ENCODE results near the gene TTYH2.

Gene TTYH2

DNA sequence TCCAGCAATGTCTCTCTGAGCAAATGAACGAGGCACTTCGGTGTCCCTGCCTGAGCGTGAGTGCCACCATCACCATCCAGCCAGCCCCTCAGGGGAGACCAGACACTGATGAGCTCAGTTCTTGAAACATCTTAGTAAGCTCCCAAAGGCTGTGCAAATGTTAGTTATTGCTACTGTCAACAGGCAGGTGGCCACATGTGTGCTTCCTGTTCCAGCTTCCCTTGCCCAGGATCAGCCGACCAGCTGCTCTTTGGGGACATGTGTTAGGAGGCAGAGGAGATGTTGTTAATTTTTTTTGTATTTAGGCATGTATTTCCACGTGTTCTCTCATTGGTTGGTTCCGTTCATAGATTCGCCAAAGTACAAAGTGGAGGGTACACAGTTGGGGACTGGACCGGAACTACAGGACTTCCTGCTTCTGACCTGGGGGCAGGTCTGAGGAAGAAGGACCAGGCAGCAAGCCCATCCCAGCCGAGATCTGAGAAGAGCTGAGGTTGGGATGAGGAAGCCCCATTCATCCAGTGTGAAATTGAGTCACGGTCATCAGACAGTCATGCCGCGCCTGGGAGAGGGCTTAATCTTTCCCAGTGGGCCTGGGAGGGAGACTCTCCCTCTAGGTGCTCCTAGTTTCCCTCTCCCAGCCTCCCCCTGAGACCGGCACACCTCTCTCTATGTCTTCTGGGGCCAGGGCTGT lies 3.8 kb downstream of the TTYH2 start:
- DNase-seq: no peak

- DNase-seq: no peak
Measured at GRCh38 chr17:74217888-74218287, 4.5 kb downstream of the TTYH2 start.

- DNase-seq: no peak
Measured at GRCh38 chr17:74218436-74218835, 5.1 kb downstream of the TTYH2 start.

GRCh38 chr17:74219576-74220133 lies 6.3 kb downstream of the TTYH2 start:
- no peak for DNase-seq

DNA sequence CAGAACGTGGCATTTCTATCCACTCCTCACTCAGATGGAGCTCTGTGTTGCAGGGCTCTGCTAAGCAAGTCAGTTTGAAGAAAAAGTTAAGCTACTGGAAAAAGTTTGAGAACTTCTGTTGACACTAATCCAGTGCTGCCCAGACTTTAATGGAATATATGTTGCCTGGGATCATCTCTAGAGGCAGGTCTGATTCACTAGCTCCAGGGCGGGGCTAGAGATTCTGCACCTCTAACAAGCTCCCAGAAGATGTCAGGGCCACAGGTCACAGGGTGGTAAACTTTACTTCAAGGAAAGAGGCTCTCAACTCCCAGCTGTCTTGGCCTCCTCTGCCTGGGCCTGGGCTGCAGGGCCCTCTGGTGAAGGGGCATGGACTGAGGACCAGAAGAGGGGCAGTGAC lies 6.8 kb downstream of the TTYH2 start:
- DNase-seq: no peak

DNA sequence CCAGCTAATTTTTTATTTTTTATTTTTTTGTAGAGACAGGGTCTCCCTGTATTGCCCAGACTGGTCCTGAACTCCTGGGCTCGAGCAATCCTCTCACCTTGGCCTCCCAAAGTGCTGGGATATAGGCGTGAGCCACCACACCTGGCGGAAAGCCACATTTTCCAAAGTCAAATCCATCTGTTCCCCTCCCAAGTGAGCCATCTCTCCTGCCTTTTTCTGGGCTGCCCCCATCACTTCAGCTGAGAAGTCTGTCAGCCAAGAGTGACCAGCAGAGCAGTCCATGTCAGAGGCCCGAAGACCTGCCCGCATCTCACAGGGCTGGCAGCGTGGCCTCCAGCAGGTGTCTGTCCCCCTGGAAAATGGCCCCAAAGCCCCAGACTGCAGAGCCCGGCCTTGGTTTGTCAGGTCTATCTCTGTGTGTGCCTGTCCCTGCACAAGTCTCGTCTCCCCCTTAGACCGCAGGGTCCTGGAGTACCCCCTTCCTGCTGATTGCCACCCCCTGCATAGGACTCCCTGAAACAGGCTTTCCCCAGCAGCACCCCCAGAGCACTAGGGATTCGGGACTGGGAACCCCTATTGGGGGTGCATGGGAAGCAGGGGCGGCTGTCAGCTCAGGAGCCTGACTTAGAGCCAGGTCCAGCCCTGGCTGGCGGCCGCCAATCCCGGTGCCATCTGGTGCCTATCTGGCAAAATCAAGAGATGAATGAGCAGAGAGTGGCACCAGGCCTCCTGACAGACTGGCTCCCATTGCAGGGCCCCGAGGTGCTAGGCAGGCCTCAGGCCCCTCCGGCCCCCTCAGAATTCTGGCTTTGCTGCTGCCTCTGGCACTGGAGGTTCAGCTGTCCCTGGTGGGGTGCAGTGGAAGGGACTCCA lies 7.8 kb downstream of the TTYH2 start:
- DNase-seq: no peak

DNA sequence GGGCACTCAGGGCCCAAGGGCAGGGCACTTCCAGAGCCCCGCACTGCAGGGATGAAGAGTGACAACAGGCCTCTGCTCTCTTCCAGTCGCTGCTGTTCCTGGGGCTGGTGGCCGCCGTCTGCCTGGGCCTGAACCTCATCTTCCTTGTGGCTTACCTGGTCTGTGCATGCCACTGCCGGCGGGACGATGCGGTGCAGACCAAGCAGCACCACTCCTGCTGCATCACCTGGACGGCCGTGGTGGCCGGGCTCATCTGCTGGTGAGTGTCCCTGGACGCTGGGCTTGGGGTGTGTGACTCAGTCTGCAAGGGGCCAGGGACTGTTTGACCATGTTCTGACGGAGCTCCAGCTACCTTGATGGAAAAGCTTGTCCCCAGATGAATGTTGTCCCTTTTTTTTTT lies 9.0 kb downstream of the TTYH2 start:
- no peak for DNase-seq

DNA sequence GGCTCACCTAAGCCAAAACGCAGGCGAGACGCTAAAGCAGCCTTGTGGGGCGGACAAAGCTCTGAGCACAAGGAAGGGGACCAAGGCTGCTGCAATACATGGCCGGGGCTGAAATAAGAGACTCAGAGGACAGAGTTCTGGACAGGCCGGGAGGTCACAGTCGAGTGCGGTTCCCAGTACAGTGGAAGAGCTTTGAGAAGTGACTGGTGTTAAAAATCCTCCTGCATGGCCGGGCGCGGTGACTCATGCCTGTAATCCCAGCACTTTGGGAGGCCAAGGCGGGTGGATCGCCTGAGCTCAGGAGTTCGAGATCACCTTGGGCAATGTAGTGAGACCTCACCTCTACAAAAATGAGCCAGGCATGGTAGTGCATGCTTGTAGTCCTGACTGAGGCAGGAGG lies 10.5 kb downstream of the TTYH2 start:
- DNase-seq: no peak

DNA sequence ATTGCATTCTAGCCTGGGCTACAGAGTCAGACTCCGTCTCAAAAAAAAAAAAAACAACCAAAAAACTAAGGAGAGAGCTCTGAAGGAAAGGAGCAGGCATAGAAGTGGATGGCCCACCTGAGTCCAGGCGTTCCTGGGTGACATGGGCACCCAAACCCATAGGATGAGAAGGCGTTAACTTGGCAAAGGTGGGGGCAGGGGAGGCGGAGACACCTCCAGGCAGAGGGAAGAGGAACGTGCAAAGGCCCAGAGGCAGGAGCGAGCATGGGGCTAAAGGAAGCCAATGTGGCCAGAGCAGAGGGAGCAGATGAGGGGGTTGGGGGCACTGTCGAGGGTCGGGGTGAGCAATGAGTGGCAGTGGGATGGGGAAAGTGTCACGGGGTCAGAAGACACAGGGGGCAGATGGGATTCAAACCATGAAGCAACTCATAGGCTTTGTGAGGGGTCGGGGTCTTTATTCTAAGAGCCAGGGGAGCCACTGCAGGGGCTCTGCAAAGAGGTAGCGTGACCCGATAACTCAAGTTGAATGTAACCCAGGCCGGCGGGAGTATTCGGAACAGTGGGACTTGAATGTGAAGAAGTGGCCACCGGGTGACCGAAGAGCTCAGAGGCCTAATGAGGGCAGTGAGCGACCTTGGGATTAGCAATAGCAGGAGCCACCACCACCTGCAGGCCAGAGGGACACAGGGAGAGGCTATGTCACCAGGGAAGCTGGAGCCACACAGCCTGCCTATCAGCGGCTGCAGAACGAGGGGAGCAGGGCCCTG lies 11.8 kb downstream of the TTYH2 start:
- no peak for DNase-seq

DNA sequence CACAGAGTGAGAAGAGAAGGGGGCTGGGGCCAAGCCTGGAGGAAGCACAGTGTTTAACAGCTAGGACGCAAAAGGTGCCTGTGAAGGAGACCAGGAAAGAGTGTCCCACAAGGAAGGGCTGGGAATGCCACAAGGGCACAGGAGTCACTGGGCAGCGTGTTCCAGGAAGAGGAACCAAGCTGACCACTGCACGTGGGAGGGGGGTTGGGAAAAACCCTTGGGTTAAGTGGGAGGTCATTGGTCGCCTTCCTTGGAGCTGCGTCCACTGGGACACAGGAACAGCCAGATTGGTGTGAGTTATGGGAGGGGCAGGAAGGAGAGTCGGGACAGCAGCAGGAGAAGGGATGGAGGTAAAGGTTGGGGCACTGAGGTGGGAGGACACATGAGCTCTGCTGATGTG lies 12.9 kb downstream of the TTYH2 start:
- no peak for DNase-seq

DNA sequence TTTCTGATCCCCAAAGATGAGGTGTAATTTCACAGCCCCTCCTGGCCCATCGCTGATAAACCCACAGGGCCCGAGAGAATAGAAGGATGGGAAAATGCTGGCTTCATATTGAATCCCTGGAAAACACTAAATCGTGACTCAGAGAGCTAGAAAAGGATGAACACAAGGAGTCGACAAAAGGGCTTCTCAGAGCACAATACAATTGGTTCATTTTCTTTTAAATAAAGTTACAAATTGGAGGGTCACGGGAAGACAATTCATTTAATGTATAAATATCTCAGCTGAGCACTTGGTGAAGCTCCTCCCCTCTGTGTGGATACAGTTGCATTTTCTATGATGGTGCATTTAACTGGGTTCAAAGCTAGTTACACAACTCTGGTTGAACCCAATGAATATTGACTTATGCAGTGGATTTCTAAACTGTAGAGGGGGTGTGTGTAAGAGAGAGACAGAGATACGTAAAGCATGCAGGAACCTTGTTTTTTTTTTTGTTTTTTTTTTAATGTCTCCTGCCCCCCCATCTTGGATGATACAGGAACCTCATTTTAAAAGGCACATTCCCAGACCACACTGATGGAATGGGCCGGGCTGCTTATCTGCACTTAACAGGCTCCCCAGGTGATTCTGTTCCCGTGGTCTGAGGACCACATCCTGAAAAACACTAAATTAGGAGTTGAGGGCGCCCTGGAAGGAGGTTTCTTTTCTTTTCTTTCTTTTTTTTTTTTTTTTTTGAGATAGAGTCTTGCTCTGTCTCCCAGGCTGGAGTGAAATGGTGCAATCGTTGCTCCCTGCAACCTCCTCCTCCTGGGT lies 14.1 kb downstream of the TTYH2 start:
- no peak for DNase-seq

GRCh38 chr17:74228306-74228978 lies 15.1 kb downstream of the TTYH2 start:
- no peak for DNase-seq

DNA sequence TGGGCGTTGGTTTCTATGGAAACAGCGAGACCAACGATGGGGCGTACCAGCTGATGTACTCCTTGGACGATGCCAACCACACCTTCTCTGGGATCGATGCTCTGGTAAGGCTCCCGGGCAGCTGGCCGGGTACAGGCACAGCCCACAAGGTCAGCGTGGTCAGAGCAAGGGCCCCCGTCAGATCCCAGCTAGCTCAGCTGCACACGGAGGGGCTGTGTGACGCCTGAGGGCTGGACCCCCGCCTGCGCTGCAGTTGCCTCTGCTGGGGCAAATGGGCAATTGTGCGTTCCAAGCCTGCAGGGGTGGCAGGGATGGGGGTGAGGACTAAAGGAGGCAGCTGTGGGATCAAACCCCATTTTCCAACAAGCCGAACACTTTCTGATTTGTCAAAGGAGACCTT lies 17.5 kb downstream of the TTYH2 start:
- DNase-seq: no peak

DNA sequence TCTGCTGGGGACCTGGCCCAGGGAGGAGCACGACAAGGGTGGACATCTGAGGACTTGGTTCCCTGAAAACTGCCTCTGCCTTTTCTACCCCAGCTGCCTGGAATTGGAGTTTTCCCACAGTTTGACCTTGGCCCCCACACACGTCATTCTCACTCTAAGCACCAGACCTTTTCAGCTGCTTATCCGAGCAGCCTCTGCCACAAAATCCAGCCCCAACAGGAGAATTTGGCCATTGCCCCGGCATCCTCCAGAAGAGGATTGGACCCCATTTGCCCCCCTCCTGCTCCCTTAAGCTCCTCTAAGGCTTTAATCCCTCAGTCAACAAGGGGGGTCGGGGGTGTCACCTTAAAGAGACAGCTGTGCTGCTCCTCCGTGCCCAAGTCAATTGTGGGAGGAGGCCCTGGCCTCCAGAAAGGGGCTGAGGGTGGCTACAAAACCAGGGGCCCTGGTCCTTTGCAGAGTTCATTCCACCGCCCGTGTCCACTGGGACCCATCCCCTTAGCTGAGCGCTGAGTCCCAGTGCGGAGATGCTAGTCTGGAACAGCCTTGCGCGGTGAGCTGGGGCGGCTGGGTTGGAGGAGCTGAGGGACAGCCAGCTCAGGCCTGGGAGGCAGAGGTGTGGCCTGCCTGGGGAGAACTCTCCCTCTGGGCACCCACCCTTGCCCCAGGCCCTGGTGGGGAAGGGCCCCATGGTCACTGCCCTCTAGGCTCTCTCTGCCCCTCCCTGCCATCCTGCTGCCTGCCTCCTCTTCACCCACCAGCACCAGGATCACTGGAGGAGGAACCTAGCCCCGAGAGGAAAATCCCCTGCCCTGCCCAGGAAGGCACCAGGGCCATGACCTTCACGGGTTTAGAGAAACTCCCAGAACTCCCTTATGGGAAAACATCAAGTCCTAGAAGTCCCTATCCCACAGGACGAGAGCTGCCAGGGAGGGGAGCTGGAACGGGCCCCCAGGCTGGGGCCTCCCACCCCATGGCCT lies 18.8 kb downstream of the TTYH2 start:
- DNase-seq: no peak

- no peak for DNase-seq
Measured at GRCh38 chr17:74233937-74234336, 20.6 kb downstream of the TTYH2 start.

GRCh38 chr17:74234486-74234885 lies 21.1 kb downstream of the TTYH2 start:
- DNase-seq: no peak

- DNase-seq: no peak
Measured at GRCh38 chr17:74235040-74235581, 21.7 kb downstream of the TTYH2 start.

GRCh38 chr17:74235911-74236371 lies 22.6 kb downstream of the TTYH2 start:
- no peak for DNase-seq

DNA sequence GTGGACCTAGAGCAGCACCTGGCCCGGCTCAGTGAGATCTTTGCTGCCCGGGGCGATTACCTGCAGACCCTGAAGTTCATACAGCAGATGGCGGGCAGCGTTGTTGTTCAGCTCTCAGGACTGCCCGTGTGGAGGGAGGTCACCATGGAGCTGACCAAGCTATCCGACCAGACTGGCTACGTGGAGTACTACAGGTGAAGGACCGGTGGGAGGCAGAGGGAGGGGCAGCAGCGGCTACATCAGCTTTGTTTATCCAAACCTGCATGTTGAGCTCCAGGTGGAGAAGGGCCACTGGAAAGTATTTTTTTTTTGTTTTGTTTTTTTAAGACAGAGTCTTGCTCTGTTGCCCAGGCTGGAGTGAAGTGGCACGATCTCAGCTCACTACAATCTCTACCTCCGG lies 23.9 kb downstream of the TTYH2 start:
- DNase-seq: no peak

DNA sequence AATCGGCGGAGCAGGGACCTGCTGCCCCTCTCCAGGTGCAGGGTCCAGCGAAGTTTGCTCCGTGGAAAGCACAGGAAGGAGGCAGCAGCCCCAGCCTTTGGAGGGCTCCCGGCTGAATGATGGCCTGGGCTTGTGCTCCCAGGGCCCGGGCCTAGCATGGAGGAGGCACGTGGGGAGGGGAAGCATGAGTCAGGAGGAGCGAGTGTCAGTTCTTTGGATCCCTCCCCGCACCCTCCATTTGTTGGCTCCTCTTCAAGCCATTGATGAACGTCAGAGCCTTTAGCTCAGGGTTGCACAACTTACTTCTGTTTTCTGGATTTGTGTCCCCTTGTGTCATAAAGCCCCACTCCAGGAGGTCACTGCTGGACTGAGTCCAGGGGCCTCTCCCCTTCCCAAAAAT lies 25.8 kb downstream of the TTYH2 start:
- no peak for DNase-seq

All from stimulated activated CD4-positive, alpha-beta T cell treated with anti-CD3 and anti-CD28 coated beads, Interleukin-15, amount 100 ng/mL, for 24 hours (primary cell).